Measurements from ENCODE around the gene PCID2. TPM values are rescaled to one million over a fixed set of nuclear protein-coding genes. Genes with fewer than 3 reads are reported as not detected.
A peak's percentile ranks its signal among the peaks of the same experiment; 100 is the strongest.

PCID2 gene
- total RNA-seq, 1 experiment from 2014 or later: 63.4 TPM

- Mint-ChIP-seq H3K4me3 (ENCODE audit: unreplicated experiment) (peak overlapping the region; percentile 71), H3K27ac (ENCODE audit: low read depth, unreplicated experiment) (peak overlapping the region; percentile 73), H3K4me1 (ENCODE audit: insufficient read depth, unreplicated experiment) (peaks cover 9% of the 10 kb centered on the region), H3K9me3 (ENCODE audit: unreplicated experiment) (peaks cover 8% of the 10 kb centered on the region), H3K27me3 (ENCODE audit: insufficient read depth, unreplicated experiment) (no peaks in the 10 kb centered on the region), H3K36me3 (ENCODE audit: insufficient read depth, unreplicated experiment) (no peaks in the 10 kb centered on the region)
- ChIA-PET CTCF (interaction anchor here (0.7 kb wide), 1 partner anchor 132 kb away, joined by 3 read pairs; no protein-coding TSS in a partner anchor), POLR2A (interaction anchor here (0.7 to 1.2 kb wide), 3 partner anchors 33 to 296 kb away, joined by 3 to 5 read pairs (median 3); partner anchors contain the start of genes CUL4A and PCID2)
- DNase-seq (ENCODE audit: unreplicated experiment): peak; percentile 61
- TF ChIP-seq, protein P1, sequence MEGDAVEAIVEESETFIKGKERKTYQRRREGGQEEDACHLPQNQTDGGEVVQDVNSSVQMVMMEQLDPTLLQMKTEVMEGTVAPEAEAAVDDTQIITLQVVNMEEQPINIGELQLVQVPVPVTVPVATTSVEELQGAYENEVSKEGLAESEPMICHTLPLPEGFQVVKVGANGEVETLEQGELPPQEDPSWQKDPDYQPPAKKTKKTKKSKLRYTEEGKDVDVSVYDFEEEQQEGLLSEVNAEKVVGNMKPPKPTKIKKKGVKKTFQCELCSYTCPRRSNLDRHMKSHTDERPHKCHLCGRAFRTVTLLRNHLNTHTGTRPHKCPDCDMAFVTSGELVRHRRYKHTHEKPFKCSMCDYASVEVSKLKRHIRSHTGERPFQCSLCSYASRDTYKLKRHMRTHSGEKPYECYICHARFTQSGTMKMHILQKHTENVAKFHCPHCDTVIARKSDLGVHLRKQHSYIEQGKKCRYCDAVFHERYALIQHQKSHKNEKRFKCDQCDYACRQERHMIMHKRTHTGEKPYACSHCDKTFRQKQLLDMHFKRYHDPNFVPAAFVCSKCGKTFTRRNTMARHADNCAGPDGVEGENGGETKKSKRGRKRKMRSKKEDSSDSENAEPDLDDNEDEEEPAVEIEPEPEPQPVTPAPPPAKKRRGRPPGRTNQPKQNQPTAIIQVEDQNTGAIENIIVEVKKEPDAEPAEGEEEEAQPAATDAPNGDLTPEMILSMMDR (IDR thresholded peaks at IDR 0.05; ENCODE audit: unreplicated experiment): no peak
- no TSS peak for BruUV-seq (replicated peaks)
- intact Hi-C loops (cut with micrococcal nuclease): loop anchor here (10.0 kb wide), 1 partner anchor 241 kb away; no protein-coding TSS in a partner anchor
Measured at GRCh38 chr13:113153810-113154748, 54.4 kb downstream of the PCID2 start.

DNA sequence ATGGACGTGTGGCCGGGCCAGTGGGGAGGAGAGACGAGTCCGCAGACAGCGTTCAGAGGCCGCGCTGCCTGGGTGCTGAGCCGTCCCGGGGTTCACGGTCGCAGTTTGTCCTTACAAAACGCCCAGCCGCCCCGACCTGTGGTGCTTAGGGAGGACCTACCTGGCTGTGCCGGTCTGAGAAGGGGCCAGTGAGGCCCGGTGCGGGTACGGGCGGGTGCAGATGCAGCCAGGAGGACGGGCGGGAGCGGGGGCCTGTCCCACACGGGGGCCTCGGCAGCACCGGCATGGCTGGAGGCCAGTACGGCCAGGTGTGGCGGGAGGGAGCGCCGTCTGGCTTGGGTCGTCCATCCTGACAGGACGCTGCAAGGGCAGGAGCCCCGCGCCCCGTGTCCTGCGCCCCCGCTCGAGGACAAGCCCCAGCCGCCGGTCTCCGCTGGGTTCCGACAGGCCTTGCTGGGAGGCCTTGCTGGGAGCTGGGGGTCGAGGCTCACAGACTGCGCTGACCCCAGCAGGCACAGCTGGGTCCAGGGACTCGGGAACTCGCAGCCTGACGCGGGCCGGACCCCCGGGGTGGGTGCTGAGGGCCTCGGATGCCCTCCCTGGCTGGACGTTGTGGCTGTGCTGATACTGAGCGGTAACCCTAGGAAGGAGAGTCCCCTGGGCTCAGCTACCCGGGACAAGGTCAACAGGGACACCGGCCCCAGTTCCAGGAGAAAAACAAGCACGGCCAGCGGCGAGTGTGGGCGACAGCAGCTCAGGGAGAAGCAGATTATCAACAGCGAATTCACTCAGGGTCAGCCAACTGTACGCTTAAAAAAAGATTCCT is 55.3 kb downstream of the PCID2 start:
- Mint-ChIP-seq H3K27ac (ENCODE audit: low read depth, unreplicated experiment) (peak overlapping the region; percentile 73), H3K27me3 (ENCODE audit: insufficient read depth, unreplicated experiment) (no peaks in the 10 kb centered on the region), H3K36me3 (ENCODE audit: insufficient read depth, unreplicated experiment) (peaks cover 4% of the 10 kb centered on the region), H3K4me3 (ENCODE audit: unreplicated experiment) (peak overlapping the region; percentile 71), H3K9me3 (ENCODE audit: unreplicated experiment) (peaks cover 8% of the 10 kb centered on the region), H3K4me1 (ENCODE audit: insufficient read depth, unreplicated experiment) (peaks cover 9% of the 10 kb centered on the region)
- no peak for DNase-seq (ENCODE audit: unreplicated experiment)
- TSS peak; percentile 97 for BruUV-seq (replicated peaks)
- ChIA-PET CTCF (interaction anchor here (0.7 kb wide), 1 partner anchor 131 kb away, joined by 3 read pairs; no protein-coding TSS in a partner anchor), POLR2A (interaction anchor here (0.6 to 0.7 kb wide), 2 partner anchors 295 to 418 kb away, joined by 3 to 4 read pairs; no protein-coding TSS in a partner anchor)
- intact Hi-C loops (cut with micrococcal nuclease): loop anchor here (10.0 kb wide), 1 partner anchor 242 kb away; no protein-coding TSS in a partner anchor
- TF ChIP-seq, protein P1 (IDR thresholded peaks at IDR 0.05; ENCODE audit: unreplicated experiment): no peak

DNA sequence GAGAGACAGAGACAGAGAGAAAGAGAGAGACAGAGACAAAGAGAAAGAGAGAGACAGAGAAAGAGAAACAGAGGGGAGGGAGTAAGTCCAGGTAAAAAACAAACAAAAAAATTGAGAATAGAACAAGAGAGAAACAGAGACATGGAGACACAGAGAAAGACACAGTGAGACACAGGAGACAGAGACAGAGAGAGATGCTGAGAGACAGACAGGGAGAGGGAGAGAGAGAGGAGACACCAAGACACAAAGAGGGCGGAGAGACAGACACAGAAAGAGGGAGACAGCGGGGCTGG is 55.8 kb downstream of the PCID2 start:
- intact Hi-C loops (cut with micrococcal nuclease): loop anchor here (10.0 kb wide), 1 partner anchor 242 kb away; no protein-coding TSS in a partner anchor
- BruUV-seq (replicated peaks): no TSS peak
- TF ChIP-seq, protein P1 (IDR thresholded peaks at IDR 0.05; ENCODE audit: unreplicated experiment): no peak
- ChIA-PET POLR2A (no interaction called here), CTCF (no interaction called here)
- Mint-ChIP-seq H3K9me3 (ENCODE audit: unreplicated experiment) (peaks cover 8% of the 10 kb centered on the region), H3K36me3 (ENCODE audit: insufficient read depth, unreplicated experiment) (peaks cover 5% of the 10 kb centered on the region), H3K4me1 (ENCODE audit: insufficient read depth, unreplicated experiment) (peaks cover 9% of the 10 kb centered on the region), H3K27ac (ENCODE audit: low read depth, unreplicated experiment) (peak overlapping the region; percentile 22), H3K27me3 (ENCODE audit: insufficient read depth, unreplicated experiment) (no peaks in the 10 kb centered on the region), H3K4me3 (ENCODE audit: unreplicated experiment) (peak overlapping the region; percentile 63)
- no peak for DNase-seq (ENCODE audit: unreplicated experiment)

Measured in MCF 10A (cell line).